Stimulated activated CD4-positive, alpha-beta T cell treated with anti-CD3 and anti-CD28 coated beads, Interleukin-12 subunit alpha, Interleukin-12 subunit beta, amount 100 ng/mL, for 24 hours (primary cell): ENCODE results near the gene NR1D2.
A peak's percentile ranks its signal among the peaks of the same experiment; 100 is the strongest.
"Not testable (repeated sequence)": the region's sequence is repeated elsewhere in the genome, so short reads cannot be mapped to it uniquely, and the experiment has no call there.

Experiments
- DNase-seq, 2 experiments: peaks; one replicate each; pipeline ENCODE4 v3.0.0-alpha.2; 2020; ENCODE audit warnings: low read depth in 2 of 2

The NR1D2 gene

DNA sequence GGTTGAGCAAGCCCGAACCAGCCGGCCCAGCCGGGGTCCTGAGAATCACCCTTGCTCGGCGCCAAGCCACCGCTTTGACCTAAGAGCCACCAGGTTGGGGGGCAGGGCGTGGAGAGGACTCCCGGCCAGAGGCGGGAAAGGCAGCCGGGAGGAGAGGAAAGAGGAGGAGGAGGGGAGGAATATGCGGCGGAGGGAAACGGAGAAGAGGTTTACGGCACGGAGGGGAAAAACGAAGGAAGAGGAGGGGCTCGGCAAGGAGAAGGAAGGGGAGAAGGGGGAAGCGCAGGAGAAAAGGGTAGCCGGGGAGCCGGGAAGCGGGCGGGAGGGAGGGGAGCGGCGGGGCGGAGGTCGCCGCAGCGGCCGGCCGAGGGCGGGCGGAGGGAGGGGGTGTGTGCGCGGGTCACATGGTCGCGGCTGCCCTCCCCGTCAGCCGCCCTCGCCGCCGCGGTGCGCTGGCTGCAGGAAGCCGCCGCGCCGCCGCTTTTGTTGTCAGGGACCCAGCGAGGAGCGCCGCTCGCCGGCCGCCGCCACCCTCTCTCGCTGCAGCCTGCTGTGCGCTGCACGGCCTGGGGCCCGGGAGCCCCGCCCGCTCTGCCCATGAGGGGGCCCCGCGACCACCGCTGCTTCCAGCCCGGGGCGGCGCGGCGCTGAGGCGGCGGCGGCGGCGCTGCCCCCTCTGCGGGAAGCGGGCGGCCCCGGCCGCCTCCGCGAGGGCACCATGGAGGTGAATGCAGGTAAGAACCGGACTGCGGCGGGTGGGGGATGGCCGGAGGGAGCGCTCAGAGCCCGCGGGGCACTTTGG is at the start of gene NR1D2:
TSS of gene NR1D2 (plus strand) at position 426 of the 802 bp plus-strand sequence. CDS start at position 719, 293 bp downstream.
- DNase-seq = peak; percentile 55 to 65

DNA sequence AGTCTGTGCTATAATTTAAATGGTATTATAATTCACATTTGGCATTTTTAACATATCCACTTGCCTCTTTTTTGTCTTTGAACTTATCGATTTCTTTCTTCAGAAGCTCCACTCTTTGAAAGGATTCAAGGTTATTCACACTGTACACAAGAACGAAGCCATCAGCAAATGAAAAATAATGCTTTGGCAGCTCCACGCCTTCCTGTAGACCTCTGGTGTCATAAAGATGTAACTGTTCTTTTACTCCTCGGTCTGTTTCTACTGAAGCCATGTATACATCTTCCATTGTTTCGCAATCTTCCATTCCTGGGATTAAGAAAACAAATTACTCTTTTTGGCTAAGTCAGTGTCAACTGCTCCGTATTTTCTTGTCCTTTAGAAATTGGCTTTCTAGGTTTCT is 44.3 kb upstream of the NR1D2 start:
- DNase-seq = no peak

DNA sequence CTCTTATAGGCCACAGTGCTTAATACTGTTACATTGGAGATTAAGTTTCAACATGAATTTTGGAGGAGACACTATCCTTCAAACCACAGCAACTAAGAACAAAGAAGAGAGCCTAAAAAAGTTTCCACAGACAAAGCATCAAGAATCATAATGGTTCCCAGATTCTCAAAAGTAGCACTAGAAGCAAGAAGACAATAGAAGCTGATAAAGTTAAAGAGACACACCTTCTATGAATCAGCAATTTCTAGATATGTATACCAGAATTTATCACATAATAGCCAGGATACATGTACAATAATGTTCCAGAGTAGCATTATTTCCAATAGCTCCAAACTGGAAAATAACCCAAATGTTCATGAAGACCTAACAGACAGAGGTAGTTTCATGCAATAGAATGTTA is 40.5 kb upstream of the NR1D2 start:
- DNase-seq = no peak

DNA sequence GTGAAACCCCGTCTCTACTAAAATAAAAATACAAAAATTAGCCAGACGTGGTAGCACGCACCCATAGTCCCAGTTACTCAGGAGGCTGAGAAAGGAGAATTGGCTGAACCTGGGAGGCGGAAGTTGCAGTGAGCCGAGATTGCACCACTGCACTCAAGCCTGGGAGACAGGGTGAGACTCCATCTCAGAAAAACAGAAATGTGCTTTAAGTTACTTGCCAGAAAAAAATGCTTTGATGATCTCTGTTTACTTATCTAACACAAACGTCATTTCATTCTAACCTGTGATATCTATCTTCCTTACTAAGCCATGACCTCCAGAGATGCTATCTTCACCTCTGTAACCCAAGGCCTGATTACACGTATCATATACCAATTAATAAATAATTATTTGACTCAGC is 35.7 kb upstream of the NR1D2 start:
- DNase-seq = no peak

DNA sequence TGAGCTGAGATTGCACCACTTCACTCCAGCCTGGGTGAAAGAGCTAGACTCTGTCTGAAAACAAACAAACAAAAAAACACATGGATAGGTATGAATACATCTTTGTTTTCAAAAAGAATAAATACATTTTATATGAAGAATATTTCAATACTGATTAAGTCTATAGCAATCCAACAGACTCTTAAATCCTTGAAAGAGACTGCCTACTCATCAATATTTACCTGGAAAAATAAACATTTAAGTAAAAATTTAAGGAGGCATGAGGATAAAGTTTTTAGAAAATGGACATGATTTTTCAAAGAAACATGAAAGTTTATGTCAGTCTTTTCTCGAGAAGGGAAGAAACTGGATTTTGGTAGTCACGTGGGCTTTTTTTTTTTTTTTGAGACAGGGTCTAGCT is 33.7 kb upstream of the NR1D2 start:
- no peak for DNase-seq

DNA sequence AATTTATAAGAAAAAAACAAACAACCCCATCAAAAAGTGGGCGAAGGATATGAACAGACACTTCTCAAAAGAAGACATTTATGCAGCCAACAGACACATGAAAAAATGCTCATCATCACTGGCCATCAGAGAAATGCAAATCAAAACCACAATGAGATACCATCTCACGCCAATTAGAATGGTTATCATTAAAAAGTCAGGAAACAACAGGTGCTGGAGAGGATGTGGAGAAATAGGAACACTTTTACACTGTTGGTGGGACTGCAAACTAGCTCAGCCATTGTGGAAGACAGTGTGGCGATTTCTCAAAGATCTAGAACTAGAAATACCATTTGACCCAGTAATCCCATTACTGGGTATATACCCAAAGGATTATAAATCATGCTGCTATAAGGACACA is 32.8 kb upstream of the NR1D2 start:
- not testable (repeated sequence) for DNase-seq

DNA sequence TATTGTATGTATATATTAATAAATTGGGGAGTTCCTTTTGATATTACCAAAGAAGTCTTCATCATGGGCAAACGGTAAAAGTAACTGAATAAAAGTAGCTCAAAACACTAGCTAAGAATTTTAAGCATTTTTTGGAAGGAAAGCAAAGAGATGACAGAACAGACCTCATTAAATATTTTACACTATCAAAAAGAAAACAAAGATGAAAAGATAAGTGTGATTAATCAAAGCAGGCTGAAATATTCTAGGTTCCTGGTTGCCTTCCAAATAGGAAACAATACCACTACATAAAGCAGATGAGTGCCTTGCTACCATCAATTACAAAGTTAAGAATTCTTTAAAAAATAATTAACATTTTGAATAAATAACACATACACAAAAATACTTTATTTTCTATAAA is 31.9 kb upstream of the NR1D2 start:
- DNase-seq = no peak

DNA sequence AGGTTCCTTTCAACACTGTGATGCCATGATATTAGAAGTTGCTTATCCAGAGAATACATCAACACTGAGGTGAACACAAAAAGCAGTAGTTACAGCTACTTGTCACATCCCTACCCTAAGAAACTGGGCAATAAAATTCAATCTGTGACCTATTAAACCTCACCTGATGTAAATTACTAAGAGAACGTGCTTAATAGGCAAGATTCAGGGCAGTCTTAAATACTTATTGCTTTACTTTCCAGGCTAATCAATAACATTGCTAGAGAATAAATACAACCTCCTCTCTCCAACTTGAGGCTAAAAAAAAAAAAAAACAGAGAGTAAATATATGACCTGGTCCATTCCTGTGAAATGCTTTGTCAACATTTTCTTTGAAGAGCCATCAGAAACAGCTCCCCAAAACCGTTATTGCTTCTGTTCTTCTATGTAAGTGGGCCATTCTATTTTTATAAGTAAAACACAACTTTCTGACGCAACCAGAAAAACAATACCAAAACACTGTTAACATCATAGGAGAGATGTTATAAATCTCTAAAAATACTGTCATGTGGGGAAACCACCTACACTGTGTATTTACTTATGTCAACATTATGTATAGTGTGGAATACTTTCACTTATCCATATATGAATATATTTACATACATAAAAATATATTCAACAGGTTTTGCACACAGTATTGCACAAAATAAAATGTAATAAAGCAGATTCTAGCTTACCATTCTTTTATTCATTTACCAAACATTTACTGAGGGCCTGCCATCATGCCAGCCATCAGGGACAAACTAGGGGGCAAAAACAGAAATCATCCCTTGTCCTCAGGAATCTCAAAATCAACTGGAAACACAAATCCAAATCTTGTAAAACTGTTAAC is 31.0 kb upstream of the NR1D2 start:
- DNase-seq = no peak

DNA sequence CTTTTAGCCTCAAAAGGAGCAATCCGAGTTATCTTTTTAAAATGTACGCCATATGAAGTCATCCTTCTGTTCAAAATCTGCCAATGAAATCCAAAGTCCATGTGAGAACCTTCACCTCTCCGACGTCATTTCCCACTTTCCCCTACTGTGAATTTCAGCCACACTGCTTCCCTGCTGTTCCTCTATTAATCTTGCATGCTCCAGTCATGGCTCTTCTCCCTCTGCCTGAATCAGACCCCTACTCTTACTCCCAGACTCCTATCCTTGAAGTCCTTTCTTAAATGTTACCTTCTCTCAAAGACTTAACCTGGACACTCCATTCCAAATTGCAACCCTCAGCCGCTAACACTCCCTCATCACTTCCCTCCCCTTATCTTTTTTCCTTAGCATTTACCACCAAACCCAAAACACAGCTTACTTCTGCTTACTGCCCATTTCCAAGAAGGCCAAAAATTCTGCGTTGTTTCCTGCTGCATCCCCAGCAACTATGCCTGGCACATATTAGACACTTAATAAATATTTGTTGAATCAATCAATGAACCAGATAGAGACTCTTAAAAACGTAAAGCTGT is 29.5 kb upstream of the NR1D2 start:
- no peak for DNase-seq

DNA sequence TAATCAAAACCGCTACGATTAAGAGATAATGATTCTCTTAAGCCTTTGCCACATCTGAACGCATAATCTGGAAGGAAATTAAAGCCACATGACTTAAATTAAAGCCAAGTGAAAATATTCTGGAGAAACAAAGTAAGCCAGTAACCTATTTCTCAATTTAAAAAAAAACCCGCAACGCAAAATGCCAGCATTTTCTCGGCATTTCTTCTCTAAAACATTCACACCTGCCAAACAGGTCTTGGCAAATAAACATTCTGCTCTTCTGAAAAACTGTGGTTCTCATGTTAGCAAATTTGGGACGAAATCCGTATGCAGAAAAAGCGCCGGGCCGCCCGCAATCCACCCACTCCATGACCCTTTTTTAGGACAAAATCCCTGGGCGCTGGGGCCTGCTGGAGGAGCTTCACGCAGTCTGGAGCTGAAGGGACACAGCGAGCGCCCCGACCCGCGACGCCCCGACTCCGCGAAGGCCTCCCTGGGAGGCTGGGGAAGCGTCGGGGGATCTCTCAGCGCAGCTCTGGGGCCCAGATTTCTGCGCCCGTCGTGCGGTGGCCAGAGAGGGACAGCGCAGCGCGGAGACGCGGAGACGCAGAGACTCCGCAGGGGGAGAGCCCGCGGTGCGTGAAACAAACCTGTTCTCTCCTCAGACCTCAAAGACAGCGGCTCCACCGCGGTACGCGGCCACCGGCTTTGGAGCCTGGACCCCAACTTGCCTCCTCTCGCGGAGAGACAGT is 28.8 kb upstream of the NR1D2 start:
- no peak for DNase-seq

DNA sequence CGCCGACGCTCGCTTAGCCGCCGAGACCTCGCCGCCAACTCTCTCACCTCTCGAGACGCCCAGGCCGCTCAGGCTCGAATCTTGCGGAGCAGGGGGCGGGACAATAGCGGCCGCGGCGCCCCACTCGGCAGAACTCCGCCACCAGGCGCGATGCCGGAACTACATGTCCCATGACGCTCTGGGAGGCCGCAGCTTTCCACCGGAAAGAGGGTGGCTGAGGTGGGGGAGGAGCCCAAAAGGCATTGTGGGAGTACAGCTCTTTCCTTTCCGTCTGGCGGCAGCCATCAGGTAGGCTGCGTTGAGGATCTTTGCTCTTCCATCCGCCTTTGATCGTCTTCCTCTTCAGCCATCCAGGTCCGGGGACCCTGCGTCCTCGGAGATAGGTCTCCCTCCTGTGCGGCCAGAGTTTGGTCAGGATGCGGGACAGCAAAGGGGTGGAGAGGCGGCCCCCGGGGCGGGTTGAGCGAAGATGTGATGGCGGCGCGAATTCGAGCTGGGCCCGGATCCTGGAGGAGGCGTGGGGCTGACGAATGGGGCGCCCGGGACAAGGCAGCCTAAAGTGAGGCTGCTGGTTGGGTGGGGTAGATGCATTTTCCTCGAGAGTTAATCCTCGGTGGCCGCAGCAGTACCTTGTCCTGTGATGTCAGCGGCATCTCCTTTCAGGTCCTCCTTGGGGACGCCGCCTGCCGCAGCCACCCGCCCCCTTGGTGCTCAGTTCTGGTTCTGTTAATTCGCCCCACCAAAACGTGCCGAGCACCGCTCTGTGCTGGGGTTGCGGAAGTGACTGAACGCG is 28.0 kb upstream of the NR1D2 start, which contains the start of the genes NKIRAS1 and RPL15:
TSS of gene NKIRAS1 (minus strand) at position 105 of the 793 bp plus-strand sequence. CDS start 6,086 bp downstream, outside the sequence.
TSS of gene RPL15 (plus strand) at position 247 of the 793 bp plus-strand sequence. CDS start 728 bp downstream, outside the sequence.
- DNase-seq = peak; percentile 94 to 95

DNA sequence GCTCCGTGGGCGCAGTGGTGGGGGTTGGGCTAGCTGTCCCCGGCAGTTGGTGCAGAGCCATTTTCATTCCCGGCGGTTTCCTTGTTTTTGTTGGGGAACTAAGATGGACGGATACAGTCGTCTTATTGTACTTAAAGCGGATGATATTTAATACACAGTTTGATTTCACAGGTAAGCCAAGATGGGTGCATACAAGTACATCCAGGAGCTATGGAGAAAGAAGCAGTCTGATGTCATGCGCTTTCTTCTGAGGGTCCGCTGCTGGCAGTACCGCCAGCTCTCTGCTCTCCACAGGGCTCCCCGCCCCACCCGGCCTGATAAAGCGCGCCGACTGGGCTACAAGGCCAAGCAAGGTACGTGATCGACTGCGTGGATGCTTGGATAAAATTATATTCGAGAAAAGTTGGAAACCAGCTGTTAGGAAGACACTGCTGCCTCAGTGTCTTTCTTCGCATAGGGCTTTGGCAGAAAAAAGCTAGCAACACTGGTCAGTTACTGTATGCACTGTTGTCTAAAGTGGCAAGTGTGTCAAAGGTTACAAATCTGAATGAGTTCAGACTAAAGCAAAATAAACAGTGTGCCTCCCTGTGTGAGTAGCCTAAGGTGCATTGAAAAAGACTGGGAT is 27.3 kb upstream of the NR1D2 start:
- peak; percentile 55 to 75 for DNase-seq

DNA sequence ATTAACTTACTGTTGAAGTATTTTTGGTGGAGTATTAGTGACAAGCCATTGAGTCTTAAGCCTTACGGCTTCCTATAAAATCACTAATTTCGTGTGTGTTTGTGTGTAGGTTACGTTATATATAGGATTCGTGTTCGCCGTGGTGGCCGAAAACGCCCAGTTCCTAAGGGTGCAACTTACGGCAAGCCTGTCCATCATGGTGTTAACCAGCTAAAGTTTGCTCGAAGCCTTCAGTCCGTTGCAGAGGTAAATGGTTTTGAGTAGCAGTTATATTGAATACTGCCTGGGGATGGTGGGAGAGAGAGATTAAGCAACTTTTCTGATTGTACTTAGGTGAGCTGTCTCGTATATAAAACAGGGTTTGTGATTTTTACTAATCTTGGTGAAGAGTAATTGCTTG is 26.8 kb upstream of the NR1D2 start:
- not testable (repeated sequence) for DNase-seq

DNA sequence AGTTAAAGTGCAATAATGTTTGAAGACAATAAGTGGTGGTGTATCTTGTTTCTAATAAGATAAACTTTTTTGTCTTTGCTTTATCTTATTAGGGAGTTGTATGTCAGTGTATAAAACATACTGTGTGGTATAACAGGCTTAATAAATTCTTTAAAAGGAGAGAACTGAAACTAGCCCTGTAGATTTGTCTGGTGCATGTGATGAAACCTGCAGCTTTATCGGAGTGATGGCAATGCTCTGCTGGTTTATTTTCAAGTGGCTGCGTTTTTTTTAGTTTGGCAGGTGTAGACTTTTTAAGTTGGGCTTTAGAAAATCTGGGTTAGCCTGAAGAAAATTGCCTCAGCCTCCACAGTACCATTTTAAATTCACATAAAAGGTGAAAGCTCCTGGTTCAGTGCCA is 25.5 kb upstream of the NR1D2 start:
- DNase-seq = no peak

DNA sequence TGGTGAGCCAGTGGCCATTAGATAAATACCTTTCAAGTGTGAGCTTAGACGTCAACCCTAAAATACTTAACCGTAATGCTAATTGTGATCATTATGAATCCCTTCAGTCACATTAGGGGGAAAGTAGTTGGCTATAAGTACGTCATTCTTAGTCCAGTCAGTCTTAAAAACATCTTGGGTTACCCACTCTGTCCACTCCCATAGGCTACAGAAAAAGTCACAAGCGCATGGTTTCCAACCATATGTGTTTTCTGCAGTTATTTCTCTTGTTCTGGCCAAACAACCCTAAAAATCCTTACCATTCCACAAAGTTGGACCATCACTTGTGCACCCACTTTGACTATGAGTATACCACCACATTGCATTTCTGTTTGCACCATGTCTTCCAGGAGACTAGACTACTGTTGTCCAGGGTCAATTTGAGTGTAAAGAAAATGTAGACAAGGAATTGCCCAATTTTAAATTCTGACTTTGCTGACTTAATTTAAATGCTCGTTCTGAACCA is 24.9 kb upstream of the NR1D2 start:
- DNase-seq = no peak

DNA sequence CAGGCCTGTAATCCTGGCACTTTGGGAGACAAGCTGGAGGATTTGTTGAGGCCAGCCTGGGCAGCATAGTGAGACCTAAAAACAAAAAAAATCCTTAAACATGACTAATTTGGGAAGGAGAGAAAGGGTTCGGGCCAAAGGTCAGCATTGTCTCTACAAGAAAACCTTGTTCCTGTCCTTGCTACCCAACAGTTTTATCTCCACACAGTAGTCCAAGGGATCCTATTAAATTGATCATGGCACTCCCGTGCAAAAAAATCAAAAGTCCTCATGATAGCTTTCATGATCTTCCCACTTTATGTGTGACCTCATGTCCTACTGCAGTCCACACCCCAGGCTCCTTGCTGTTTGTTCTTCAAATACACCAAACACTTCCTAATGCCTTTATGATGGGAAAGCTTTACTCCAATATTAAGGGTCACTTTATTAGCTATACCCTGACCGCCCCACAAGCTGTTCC is 24.0 kb upstream of the NR1D2 start:
- DNase-seq = no peak

DNA sequence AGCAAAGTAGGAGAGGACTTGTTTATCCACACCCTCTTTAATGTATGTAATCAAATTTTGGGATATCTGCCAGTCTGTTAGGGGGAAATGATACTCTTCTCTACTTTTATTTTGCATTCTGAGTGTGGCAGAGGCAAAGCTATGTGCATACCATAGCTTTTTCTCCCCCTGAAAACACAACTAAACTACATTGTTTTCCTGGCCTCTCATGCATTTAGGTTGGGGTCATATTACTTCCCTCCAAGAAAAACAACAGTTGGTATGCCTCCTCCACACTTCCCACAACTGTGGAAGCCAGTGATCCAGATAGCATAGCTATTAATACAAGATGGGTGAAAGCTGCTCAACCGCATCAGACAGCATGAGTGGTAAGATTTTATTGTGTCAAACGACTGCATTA is 21.3 kb upstream of the NR1D2 start:
- DNase-seq = no peak

DNA sequence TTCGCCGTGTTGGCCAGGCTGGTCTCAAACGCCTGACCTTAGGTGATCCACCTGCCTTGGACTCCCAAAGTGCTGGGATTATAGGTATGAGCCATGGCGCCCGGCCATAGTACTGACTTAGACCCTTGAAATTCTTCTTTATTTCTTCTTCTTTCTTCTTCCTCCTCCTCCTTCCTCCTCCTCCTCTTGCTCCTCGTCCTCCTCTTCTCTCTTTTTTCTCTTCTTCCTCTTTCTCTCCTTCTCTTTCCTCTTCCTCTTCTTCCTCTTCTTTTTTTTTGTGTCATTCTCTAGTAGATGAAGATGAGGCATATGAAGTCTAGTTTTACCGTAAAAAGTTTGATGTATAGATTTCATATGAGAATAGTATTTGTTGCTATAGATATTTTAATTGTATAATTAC is 18.8 kb upstream of the NR1D2 start:
- DNase-seq = no peak

DNA sequence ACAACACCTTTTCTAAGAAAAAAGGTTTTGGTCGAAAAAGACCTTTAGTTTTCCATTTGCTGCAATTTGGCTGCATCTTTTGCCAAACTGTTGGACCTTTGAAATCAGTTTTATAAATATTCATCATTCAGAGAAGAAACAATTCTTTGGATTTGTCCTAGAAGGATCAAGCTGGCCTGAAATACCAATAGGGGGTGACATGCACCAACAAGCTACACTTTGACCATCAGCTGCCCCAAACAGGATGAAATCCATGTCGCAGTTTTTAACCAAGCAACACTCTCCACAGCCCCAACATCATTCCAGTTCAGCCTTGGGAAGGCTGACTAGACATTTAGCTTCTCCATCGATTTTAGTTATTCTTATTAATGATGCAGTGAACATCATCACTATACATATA is 18.4 kb upstream of the NR1D2 start:
- no peak for DNase-seq

DNA sequence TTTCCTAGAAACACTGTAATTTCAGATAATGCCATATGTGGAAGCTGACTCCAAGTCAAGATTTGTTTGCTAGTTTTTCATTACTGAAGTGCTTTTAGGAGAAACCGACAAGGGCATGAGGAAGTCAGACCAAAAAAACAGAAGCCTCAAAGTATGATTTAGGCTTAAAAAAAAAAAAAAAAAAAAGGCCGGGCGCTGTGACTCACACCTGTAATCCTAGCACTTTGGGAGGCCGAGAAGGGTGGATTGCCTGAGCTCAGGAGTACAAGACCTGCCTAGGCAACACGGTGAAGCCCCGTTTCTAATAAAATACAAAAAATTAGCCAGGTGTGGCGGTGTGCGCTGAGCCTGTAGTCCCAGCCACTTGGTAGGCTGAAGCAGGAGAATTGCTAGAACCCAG is 16.6 kb upstream of the NR1D2 start:
- no peak for DNase-seq
